Activated naive CD4-positive, alpha-beta T cell treated with anti-CD3 and anti-CD28 coated beads, Interleukin-2, amount 50 U/mL, for 16 hours (primary cell): ENCODE results near the gene FNIP2.
"Not testable (repeated sequence)": the region's sequence is repeated elsewhere in the genome, so short reads cannot be mapped to it uniquely, and the experiment has no call there.

ENCODE experiments used
- DNase-seq: peaks from one replicate; pipeline ENCODE4 v3.0.0-alpha.2; 2020

Gene FNIP2

DNA sequence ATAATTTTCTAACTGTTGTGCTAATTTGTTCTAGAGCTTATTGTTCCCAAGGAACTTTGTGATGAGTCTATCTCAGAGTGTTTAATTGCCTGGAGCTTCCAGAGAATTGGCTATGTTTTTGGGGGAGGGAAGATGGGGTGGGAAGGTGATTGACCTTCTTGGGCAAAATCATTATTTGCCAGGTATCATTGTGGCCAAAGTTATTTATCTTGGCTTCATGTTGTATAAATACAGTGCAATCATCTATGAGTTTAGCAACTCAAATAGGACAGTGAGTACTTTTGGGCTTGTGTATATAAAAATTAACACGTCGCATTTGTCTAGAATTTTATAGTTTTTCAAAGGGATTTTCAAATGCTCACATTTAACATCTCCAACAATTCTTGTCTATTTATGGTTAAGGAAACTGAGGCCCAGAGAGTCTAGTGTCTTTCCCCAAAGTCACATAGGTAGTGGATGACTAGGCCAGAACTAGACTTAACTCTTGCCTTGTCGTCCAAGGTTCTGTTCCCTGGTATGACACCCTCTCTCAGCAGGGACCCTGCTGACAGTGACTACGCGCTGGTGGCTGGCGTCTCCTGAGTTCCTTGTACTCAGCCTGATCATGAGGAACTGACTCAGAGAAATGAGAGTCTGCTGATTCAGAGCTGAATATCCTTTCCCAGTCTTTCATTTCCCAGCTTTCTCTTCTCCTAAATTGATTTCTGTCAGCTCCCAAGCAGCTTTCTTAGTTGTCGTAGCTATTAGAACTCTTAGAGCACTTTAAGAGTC, 27.7 kb downstream of the FNIP2 start:
- DNase-seq, result no peak

GRCh38 chr4:158798062-158798461, 29.2 kb downstream of the FNIP2 start:
- no peak for DNase-seq

DNA sequence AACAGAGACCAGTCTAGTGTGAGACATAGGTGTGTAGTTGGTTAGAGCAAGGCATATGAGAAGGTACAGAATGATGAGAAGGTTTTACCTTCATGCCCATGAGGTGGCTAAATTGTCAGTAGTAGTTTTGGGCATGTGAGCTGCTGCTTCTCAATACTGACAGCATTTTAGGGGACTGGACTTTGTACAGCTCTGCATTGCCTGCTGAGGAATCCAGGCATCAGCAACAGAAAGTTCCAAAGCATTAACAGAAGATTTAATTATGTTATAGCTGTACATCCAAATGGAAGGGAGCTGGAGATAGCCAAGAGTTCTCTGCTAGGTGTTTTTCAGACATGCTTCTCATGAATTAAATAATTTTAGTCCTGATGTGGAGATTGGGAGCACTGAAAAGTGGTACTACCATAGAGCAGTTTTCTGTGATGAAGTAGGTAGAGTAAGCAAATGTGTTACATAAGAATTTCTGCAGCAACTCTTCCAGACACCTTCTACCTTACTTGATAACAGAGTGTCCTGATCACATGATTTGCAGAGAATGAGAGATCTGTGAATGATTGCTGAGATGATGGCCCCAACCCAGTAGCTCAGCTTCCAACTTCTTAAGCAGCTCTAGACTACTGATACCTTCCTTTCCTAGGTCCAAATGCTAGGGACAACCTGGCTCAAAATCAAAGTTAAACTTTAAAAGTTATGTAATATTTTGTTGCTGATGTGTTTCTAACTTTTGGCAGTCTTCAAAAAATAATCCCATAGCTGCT, 30.4 kb downstream of the FNIP2 start:
- DNase-seq, result no peak

DNA sequence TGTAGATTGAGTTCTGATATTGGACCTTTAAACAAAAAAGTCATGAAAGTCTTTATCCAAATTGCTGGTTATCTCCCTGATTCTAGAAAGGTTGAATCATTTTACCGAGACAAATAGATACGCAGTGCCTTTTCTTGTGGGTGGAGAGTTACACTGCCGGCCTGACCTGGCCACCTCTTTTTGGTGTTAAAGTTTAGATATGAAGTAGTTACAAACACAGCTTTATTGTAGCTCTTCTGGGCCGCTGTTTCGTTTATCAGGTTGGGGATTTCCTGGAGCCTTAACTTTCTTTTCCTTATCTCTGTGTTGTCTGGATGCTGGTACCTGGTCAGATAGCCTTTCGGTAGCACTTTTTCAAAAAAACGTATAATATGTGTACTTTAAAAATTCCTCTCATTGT, 31.0 kb downstream of the FNIP2 start:
- DNase-seq, result no peak

GRCh38 chr4:158801066-158801465, 32.2 kb downstream of the FNIP2 start:
- DNase-seq, result no peak

DNA sequence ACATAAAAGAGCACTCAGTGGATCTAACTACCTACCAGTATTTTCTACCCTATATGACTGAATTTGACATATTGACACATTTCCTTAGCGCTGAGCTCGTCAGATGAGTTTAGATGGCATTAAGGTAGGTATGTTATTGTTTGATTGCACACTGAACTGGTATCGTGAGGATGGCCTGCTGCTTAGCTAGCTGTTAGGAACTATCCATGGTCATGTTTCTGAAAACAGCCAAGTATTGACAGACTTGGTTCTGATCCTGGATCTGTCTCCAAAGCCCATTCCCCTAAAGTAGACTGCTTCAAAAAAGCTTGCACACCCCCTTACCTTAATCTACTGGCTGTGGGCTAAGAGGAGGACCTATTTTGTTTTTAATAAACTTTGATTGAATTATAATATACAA, 32.9 kb downstream of the FNIP2 start:
- no peak for DNase-seq

DNA sequence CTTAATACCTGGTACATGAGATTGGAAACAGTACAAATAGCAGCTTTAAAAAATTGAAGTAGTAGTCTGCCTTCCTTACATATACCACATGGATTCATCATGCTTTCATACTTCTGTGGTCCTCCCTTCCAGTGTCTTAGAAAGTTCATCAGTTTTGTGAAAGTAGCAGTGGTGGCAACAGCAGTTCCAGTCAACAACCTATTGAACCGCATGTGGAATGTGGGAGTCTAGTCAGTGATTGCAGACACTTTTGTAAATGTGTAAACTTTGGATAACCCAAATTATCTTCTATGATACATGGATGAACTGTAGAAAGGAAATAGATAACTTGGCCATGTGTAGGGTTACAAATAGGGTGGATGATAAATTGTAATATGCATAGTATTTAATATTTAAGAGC, 34.1 kb downstream of the FNIP2 start:
- no peak for DNase-seq

DNA sequence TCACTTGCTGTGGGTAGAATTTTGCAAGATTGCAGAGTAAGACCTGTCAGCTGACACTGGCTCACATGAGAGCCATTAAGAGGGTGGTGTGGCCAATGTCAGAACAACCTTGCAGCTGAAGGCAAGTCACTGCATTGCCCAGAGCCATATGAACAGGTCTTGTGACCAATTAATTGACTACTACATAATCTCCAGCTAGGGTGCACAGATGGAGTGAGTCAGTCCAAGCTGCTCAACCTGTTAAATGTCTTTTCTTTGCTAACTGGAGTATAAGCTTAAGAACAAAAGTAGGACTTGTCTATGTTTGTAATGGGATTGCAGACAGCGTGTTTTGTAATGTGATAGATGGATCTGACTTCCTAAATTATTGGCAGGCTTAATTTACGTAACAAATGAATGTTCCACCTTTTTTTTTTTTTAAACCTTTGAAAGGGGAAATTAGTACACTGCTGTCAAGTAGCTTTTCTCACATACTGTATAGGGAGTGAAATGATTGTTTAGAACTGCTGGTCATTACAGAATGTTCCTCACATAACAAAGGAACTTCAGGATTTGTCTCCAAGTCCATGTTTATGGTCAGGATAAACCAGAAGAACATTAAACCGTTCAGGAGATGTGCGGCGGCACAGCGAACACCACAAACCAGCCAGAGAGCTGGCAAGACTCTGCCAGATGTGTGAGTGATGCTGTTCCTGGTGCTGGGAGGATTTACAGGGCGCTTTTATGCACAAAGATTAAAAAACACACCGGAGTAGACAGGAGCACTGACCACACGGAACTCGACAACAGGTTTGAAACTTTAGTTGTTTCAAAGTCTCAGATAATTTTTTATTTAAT, 37.0 kb downstream of the FNIP2 start:
- no peak for DNase-seq

DNA sequence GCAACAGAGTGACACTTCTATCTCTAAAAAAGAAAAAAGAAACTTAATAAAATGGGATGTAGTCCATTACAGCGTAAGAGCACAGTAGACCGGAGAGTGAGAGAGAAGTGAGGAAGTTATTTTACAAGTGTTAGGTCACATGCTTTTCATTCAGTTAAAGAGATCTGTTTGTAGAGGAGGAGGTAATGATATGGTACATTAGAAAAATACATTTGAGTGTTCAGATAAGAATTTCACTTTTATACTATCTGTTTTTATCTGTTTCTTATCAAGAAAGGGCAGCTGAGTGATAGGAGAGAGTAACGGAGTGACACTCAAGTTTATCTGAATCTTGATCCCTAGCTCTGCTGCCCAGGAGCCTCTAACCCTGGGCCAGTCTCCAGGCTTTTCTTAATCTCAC, 38.9 kb downstream of the FNIP2 start:
- no peak for DNase-seq

DNA sequence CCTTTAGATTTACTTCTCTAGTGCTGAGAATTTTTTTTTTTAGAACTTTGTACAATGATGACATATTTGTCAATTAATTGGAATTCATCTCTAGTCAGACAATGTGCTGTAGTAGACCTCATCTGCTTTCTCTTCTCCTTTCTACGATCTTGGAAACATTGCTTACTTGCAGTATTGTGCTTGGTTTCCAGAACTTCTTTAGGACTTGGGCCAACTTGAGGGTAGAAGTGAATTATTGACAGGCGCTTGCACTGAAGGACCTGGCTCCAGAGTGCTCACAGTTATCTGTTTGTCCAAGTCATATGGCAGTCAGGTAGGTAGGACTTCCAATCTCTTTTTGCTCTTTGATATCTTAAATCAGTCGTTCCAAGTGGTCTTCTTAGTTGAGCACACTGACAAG, 39.6 kb downstream of the FNIP2 start:
- no peak for DNase-seq

DNA sequence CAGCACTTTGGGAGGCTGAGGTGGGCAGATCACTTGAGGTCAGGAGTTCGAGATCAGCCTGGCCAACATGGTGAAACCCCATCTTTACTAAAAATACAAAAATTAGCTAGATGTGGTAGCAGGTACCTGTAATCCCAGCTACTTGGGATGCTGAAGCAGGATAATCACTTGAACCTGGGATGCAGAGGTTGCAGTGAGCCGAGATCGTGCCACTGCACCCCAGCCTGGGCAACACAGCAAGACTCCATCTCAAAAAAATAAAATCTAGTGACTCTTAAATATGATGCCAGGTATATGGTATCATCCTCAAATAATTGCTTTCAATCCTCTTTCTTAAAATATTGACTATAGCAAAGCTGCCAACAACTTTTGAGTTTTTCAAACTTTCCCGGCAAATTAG, 40.4 kb downstream of the FNIP2 start:
- DNase-seq, result not testable (repeated sequence)

DNA sequence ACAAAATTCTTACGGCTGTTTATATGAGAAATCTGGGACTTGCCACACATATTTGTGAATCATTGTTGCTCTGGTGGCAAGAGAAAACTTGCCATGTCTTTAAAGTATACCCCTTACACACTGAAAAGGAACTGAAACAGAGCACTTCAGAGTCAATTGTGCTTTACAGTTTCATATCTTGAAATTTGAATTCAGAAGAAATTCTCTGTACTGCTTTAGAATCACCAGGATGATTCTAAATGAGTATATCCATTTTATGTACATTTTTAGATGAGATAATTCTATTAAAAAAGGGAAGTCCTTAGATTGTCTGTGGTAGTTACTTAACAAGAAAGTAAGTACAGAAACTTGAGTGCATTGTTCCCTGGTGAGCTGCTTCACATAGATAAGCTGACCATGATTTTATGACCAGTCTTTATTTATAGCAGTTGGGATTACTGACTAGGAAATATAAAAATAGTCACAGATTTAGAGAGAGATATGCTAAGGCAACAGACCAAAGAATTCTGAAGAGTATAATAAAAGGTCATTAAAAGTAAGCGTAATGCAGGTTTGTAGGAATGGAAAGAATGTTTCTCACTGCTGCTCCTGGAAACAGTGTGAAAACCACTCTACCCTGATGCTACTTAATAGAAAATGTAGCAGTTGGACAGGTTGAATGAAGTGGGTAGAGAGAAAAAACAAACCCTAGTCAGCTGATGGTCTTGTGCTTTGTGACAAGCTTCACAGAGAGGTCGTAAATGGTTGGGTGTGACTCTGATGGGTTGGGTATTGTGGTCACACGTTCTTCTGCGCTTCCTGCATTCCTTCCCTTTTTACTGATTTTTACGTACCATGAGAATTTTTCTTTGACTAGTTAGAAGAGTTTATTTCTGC, 41.0 kb downstream of the FNIP2 start:
- DNase-seq, result no peak

- DNase-seq, result no peak
Observed at GRCh38 chr4:158810487-158811215, 41.8 kb downstream of the FNIP2 start.

GRCh38 chr4:158811216-158811540, 42.4 kb downstream of the FNIP2 start:
- no peak for DNase-seq

- DNase-seq, result peak; percentile 14
Observed at GRCh38 chr4:158811704-158812103, 42.9 kb downstream of the FNIP2 start.

DNA sequence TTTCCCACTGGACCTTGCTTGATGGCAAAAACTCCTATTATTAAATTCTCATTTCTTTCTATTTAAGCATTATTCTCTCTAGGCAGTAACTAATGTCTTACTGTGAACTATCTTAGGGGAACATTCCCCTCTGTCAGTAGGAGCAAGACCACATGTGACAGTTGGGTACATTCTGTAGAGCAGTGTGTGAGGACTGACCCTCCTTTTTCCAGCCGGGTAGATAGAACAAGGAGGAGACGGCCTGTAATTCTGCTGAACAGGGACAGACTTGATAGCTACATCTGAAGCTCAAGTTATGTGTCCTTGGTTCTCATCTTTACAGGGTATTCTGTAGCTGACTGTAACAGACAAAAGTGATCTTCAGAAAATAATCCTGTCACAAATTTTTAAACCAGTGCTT, 43.3 kb downstream of the FNIP2 start:
- no peak for DNase-seq

GRCh38 chr4:158812543-158812942, 43.7 kb downstream of the FNIP2 start:
- no peak for DNase-seq

- no peak for DNase-seq
Observed at GRCh38 chr4:158813113-158813512, 44.3 kb downstream of the FNIP2 start.

GRCh38 chr4:158814207-158814606, 45.4 kb downstream of the FNIP2 start:
- no peak for DNase-seq

- no peak for DNase-seq
Observed at GRCh38 chr4:158814636-158815330, 46.0 kb downstream of the FNIP2 start.

DNA sequence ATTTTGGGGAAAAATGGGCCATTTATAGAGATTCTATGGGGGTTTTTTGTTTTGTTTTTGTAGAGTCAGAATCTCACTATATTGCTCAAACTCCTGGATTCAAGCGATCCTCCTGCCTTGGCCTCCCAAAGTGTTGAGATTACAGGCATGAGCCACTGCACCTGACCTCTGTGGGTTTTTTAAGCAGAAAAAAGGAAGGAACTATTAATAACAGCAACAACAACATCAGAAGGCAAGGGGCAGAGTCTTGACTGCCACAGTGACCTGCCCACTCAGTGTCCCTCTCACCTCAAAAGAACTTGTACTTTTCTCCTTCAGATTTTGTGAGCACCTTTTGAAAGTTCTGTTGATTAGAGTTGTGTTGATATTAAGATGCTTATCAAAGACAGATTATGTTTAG, 48.1 kb downstream of the FNIP2 start:
- no peak for DNase-seq
